Thyroid gland (tissue), 4 donors: ENCODE results near the gene RBM19.

ENCODE experiments used
- POLR2A ChIP-seq, 2 donors: fragments of 450-650 bp; IDR thresholded peaks; one replicate each; pipeline ENCODE4 v1.6.1; 2017; ENCODE audit warnings: antibody characterized with exemption in 2 of 2, mild to moderate bottlenecking in 2 of 2, moderate library complexity in 1 of 2
- TF ChIP-seq, protein P1 (sequence below), 6 experiments: fragments of 200-600 bp in 3 of 6; fragments of 450-650 bp in 3 of 6; sonication (generic) in 3 of 6; IDR thresholded peaks; one replicate each; pipeline ENCODE4 v1.5.1; 2016 to 2019; ENCODE audit warnings: antibody characterized with exemption in 6 of 6, mild to moderate bottlenecking in 2 of 6, inconsistent platforms in 1 of 6, moderate library complexity in 1 of 6

DNA sequence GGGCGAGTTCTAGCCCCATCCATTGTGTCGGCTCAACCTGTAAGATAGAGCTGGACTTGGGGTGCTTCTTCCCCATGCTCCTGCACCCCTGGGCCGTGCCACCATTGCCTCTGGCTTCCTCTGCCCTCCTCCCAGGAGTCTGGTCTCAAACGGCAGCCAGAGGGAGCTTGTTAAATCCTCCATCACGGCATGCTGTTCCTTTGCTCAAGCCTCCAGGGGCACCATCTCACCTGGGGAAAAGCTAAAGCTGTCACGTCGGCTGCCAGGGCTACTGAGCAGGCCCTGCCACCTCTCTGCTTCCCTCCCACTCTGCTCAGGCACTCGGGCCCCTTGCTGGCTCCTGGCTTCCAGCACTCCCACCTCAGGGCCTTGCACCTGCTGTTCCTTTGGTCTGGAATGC is 140.4 kb downstream of the RBM19 start:
- TF ChIP-seq, protein P1, sequence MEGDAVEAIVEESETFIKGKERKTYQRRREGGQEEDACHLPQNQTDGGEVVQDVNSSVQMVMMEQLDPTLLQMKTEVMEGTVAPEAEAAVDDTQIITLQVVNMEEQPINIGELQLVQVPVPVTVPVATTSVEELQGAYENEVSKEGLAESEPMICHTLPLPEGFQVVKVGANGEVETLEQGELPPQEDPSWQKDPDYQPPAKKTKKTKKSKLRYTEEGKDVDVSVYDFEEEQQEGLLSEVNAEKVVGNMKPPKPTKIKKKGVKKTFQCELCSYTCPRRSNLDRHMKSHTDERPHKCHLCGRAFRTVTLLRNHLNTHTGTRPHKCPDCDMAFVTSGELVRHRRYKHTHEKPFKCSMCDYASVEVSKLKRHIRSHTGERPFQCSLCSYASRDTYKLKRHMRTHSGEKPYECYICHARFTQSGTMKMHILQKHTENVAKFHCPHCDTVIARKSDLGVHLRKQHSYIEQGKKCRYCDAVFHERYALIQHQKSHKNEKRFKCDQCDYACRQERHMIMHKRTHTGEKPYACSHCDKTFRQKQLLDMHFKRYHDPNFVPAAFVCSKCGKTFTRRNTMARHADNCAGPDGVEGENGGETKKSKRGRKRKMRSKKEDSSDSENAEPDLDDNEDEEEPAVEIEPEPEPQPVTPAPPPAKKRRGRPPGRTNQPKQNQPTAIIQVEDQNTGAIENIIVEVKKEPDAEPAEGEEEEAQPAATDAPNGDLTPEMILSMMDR (IDR thresholded peaks at IDR 0.05), result no peak
- no peak for TF ChIP-seq POLR2A (IDR thresholded peaks at IDR 0.05)
